Liver (tissue), 9 donors: ENCODE data around the gene NACAD. TPM values are rescaled to one million over a fixed set of nuclear protein-coding genes. Genes with fewer than 3 reads are reported as not detected.

ENCODE experiments used
- DNase-seq: peaks from one replicate; pipeline ENCODE4 v3.0.0-alpha.2; 2017; ENCODE audit warnings: low spot score
- H3K27ac ChIP-seq, 2 donors: one replicate each; pipeline ENCODE4 v1.7.0; 2013; ENCODE audit warnings: inconsistent platforms in 2 of 2, low read length in 2 of 2, control low read depth in 1 of 2, low read depth in 1 of 2, mild to moderate bottlenecking in 1 of 2
- H3K27me3 ChIP-seq, 4 donors: one replicate each; pipeline versions ENCODE4 v1.6.1 to v1.7.0; 2013; ENCODE audit warnings: low read length in 3 of 4, inconsistent platforms in 1 of 4, mild to moderate bottlenecking in 1 of 4, moderate library complexity in 1 of 4; ENCODE audit not compliant: control insufficient read depth in 4 of 4, insufficient read depth in 4 of 4
- H3K36me3 ChIP-seq, 4 donors: one replicate each; pipeline versions ENCODE4 v1.6.1 to v1.7.0; 2013; ENCODE audit warnings: low read length in 3 of 4, mild to moderate bottlenecking in 3 of 4, low read depth in 1 of 4, moderate library complexity in 1 of 4; ENCODE audit not compliant: control insufficient read depth in 4 of 4, insufficient read depth in 3 of 4
- H3K4me1 ChIP-seq, 4 donors: one replicate each; pipeline versions ENCODE4 v1.6.1 to v1.7.0; 2013; ENCODE audit warnings: low read length in 3 of 4, mild to moderate bottlenecking in 3 of 4, moderate library complexity in 1 of 4; ENCODE audit not compliant: control insufficient read depth in 4 of 4, insufficient read depth in 4 of 4
- H3K4me3 ChIP-seq, 3 donors: one replicate each; pipeline versions ENCODE4 v1.6.1 to v1.7.0; 2013; ENCODE audit warnings: low read length in 3 of 3, control low read depth in 1 of 3, low read depth in 1 of 3, mild to moderate bottlenecking in 1 of 3
- H3K9ac ChIP-seq, 2 donors: one replicate each; pipeline ENCODE4 v1.7.0; 2013; ENCODE audit warnings: low read length in 2 of 2, mild to moderate bottlenecking in 2 of 2, moderate library complexity in 2 of 2, control low read depth in 1 of 2, low read depth in 1 of 2
- H3K9me3 ChIP-seq, 4 donors: one replicate each; pipeline versions ENCODE4 v1.6.1 to v1.7.0; 2013; ENCODE audit warnings: low read length in 3 of 4; ENCODE audit not compliant: control insufficient read depth in 4 of 4
- ATF3 ChIP-seq: IDR thresholded peaks from 2 replicates; pipeline ENCODE4 v1.6.1; 2016; ENCODE audit warnings: antibody characterized with exemption
- CTCF ChIP-seq: fragments of 150-350 bp; IDR thresholded peaks from 2 replicates; pipeline ENCODE4 v1.5.1; 2017; ENCODE audit warnings: improper control_type of control experiment, low read depth, low read length; ENCODE audit not compliant: missing input control
- EGR1 ChIP-seq, 2 donors: IDR thresholded peaks; 2 replicates each; pipeline ENCODE4 v1.6.1; 2016 to 2018; ENCODE audit warnings: antibody characterized with exemption in 2 of 2, low read depth in 2 of 2
- FOXA1 ChIP-seq: IDR thresholded peaks from 2 replicates; pipeline ENCODE4 v1.6.1; 2016; ENCODE audit warnings: antibody characterized with exemption
- FOXA2 ChIP-seq: IDR thresholded peaks from 2 replicates; pipeline ENCODE4 v1.6.1; 2016; ENCODE audit warnings: antibody characterized with exemption
- GABPA ChIP-seq, 2 donors: IDR thresholded peaks in 1 of 2; conservative IDR thresholded peaks in 1 of 2; 2 replicates each; pipeline ENCODE4 v1.6.1; 2016; ENCODE audit warnings: antibody characterized with exemption in 2 of 2, mild to moderate bottlenecking in 1 of 2, moderate library complexity in 1 of 2
- HNF4A ChIP-seq, 2 donors: conservative IDR thresholded peaks; 2 replicates each; pipeline ENCODE4 v1.6.1; 2016; ENCODE audit warnings: antibody characterized with exemption in 2 of 2, mild to moderate bottlenecking in 2 of 2
- HNF4G ChIP-seq: IDR thresholded peaks from 2 replicates; pipeline ENCODE4 v1.6.1; 2016; ENCODE audit warnings: antibody characterized with exemption
- JUND ChIP-seq, 2 donors: IDR thresholded peaks; 2 replicates each; pipeline ENCODE4 v1.6.1; 2016; ENCODE audit warnings: antibody characterized with exemption in 2 of 2
- MAX ChIP-seq: IDR thresholded peaks from 2 replicates; pipeline ENCODE4 v1.6.1; 2016; ENCODE audit warnings: antibody characterized with exemption
- NR2F2 ChIP-seq: IDR thresholded peaks from 2 replicates; pipeline ENCODE4 v1.6.1; 2016; ENCODE audit warnings: antibody characterized with exemption
- RAD21 ChIP-seq, 2 donors: IDR thresholded peaks; 2 replicates each; pipeline ENCODE4 v1.6.1; 2016; ENCODE audit warnings: antibody characterized with exemption in 2 of 2, mild to moderate bottlenecking in 2 of 2
- REST ChIP-seq: IDR thresholded peaks from 2 replicates; pipeline ENCODE4 v1.6.1; 2016; ENCODE audit warnings: antibody characterized with exemption, mild to moderate bottlenecking
- RXRA ChIP-seq, 2 donors: IDR thresholded peaks; 2 replicates each; pipeline ENCODE4 v1.6.1; 2017 to 2018; ENCODE audit warnings: antibody characterized with exemption in 2 of 2, mild to moderate bottlenecking in 1 of 2
- SP1 ChIP-seq: IDR thresholded peaks from 2 replicates; pipeline ENCODE4 v1.6.1; 2018; ENCODE audit warnings: antibody characterized with exemption, mild to moderate bottlenecking
- TAF1 ChIP-seq: conservative IDR thresholded peaks from 2 replicates; pipeline ENCODE4 v1.6.1; 2016; ENCODE audit warnings: antibody characterized with exemption, mild to moderate bottlenecking
- YY1 ChIP-seq: IDR thresholded peaks from 2 replicates; pipeline ENCODE4 v1.6.1; 2016; ENCODE audit warnings: antibody characterized with exemption, mild to moderate bottlenecking
- ZBTB33 ChIP-seq: IDR thresholded peaks from 2 replicates; pipeline ENCODE4 v1.6.1; 2016; ENCODE audit warnings: antibody characterized with exemption
- WGBS: extraction: QIAGEN DNeasy Blood & Tissue Kit; methylation state at CpG from one replicate; pipeline ENCODE4 v1.1.7; 2013; 5-methylcytosine and 5-hydroxymethylcytosine counted together
- polyA plus RNA-seq, 2 donors: library from polyadenylated mRNA; stranded (reverse) in 1 of 2; unstranded in 1 of 2; fragments of 200-250 nt in 1 of 2; fragments of >200 nt in 1 of 2; fragmentation: Nextera tagmentation in 1 of 2; extraction: Ambion mirVana in 1 of 2; gene quantifications; one replicate each; pipeline versions ENCODE4 v1.2.1 to v1.2.3, GENCODE V29; 2013 to 2015
- total RNA-seq, 2 donors: library from RNA; depleted of rRNA; stranded (reverse); fragments of >200 nt; gene quantifications; one replicate each; pipeline ENCODE4 v1.2.3, GENCODE V29; 2014
- donor health status: healthy.
- donor health status: healthy.
- donor health status: healthy.
- donor health status: healthy.
- donor health status: healthy.

Gene NACAD
- total and polyA plus RNA-seq, 4 donors: 0.03 to 0.14 (median 0.09) TPM

- no peaks in the 10 kb centered on the region for H3K36me3 ChIP-seq
- H3K4me3 ChIP-seq: no peak overlapping the region
- H3K27me3 ChIP-seq: no peaks in the 10 kb centered on the region
- H3K4me1 ChIP-seq: no peaks in the 10 kb centered on the region
- WGBS: 87% methylated on average over 12 of the region's 12 CpGs
- no peak for DNase-seq
- no peak overlapping the region for H3K9ac ChIP-seq
- H3K9me3 ChIP-seq: no peaks in the 10 kb centered on the region
- TF ChIP-seq CTCF (no peak), JUND (IDR thresholded peaks at IDR 0.05) (no peak), TAF1 (no peak), YY1 (no peak), REST (no peak), RAD21 (IDR thresholded peaks at IDR 0.05) (no peak), MAX (no peak), RXRA (IDR thresholded peaks at IDR 0.05) (no peak), SP1 (no peak), ATF3 (no peak), GABPA (IDR thresholded peaks at IDR 0.05 in 1 of 2, conservative IDR thresholded peaks at IDR 0.05 in 1 of 2) (no peak), NR2F2 (no peak), ZBTB33 (no peak), FOXA2 (no peak), HNF4G (no peak), EGR1 (IDR thresholded peaks at IDR 0.05; ENCODE audit: low read depth in 2 of 2) (no peak), FOXA1 (no peak), HNF4A (conservative IDR thresholded peaks at IDR 0.05) (no peak)
- H3K27ac ChIP-seq: no peak overlapping the region
These were observed 35.3 kb upstream of the NACAD start for GRCh38 chr7:45123913-45124710.
